SIG-M5 (cell line): Measurements from ENCODE around the gene KHDC4.

Experiments used
- DNase-seq: peaks from one replicate; lab custom pipeline; 2025; lab: John Stamatoyannopoulos, UW

Gene KHDC4

DNA sequence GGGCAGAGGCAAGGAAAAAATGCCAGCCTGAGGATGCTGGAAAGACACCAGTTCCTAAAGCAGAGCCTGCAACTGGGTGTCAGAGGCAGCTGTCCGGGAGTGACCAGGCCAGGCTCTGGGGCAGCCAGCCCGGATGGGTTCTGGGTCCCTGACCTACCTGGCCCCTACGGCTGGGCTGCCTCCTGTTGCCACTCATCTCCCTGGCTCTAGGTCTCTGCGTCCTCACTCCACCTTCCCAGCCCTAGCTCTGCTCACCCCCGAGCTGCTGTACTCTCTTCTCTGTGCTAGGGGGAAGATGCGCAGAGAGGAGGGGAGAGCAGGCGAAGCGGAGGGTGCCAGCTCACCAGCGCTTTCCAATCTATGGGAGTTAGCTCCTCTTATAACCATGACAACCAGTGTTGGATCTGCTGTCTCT, 35.2 kb upstream of the KHDC4 start:
- no peak for DNase-seq

DNA sequence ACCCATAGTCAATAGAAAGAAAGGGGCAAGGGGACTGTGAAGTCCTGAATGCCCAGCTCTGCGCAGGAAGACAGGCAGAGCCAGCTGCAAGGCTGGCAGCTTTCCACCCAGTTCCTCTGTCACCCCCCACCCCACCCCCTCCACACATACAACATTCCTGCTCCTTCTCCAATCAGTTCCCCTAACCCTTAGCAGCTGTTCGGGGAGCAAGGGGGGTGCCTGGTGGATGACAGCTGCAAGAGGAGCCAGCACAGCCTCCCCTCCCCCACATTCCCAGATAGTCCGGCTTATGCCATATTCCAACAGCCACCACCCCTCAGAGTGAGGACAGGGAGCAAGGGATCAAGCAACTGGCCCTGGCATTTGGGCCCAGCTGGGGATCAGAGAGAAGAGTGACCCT, 34.5 kb upstream of the KHDC4 start:
- DNase-seq = no peak

DNA sequence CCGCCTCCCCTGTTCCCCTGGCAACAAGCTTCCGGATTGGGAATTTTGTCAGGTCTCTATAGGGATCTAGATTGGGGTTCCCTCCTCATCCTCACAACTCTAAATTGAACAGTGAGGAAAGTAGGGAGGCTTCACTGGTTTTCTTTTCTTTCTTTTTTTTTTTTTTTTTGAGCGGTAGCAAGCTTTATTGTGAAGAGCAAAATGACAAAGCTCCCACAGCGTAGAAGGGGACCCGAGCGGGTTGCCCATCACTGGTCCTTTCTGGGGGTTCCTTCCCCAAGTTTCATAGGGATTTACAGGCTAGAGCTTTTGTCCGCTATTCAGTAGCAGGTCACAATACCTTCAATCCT, 33.8 kb upstream of the KHDC4 start:
- no peak for DNase-seq

DNA sequence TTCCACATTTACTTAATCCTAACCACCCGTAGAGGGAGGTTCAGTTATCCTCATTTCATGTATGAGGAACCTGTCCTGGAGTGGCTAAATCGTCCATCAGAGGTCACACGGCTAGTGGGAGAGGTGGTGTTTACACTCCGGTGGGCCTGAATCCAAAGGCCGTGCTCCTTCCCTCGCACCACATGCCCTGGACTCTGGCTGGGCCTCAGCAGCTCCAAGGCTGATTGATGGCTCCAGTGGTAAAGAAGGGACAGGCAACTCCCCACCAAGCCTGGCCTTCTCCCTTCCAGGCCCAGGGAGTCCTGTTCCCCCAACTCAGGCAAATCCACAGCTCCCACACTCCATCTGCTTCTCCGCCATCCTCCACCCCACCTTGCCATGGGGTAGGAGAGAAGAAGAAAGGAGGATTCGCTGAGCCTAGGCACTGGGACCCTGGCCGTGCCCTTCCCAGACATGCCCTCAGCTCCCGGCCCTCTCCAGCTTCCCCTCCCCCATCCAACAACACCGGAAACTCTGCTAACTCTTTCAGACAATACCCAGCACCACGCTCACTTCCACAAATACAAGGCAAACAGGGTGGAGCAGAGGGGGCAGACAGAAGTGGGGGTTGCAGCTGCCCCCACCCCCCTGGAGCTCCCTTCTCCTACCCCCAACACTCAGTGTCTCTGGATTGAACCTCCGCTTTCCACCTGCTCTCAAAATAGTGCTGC, 33.3 kb upstream of the KHDC4 start:
- no peak for DNase-seq

DNA sequence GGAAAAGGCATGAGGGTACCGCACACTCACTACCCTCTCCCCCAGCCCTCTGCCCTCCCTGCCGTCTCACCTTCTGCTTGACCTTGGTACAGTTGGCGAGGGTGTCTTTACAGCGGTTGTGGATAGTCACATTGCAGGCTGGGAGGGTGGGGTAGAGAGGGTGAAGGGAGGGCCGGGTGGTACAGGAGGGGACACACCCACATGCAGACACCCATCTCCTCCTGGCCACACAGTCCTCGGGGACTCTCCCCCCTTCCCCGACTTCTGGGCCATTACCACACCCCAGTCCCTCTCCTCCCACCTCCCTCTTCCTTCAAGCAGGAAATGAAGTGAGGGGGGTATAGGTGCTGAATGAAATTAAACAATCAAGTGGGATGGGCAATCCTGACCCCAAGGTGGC, 32.5 kb upstream of the KHDC4 start:
- no peak for DNase-seq

DNA sequence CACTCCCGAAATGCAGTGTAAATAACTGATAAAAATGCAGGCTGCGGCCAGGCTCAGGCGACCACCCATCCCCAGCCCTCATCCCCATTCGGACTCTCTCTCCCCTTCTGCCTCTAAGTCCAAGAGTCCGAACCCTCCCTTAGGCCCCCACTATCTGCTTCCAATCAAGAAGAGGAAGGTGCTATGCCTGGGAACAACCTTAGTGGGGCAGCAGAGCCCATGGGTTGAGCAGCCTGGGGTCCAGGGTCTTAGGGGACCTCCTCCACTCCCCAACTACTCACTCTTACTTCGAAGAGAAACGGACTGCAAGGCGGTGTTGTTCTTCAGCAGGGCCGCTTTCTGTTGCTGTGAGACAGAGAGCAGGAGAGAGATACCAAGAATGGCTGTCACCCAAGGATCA, 31.9 kb upstream of the KHDC4 start:
- DNase-seq = no peak

DNA sequence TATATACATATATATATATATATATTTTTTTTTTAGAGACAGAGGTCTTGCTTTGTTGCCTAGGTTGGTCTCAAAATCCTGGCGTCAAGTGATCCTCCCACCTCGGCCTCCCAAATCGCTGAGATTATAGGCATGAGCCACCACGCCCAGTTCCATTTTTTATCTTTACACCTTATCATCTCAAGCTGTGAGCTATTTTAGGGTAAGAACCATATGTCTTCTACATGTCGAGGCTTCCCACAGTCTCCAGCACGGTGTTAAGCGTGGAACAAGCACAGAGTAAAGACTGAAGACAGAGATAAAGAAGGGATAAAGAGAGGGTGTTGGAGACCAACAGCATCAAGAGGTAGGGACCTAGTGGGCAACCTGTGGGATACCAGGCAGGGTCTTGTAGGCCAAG, 30.0 kb upstream of the KHDC4 start:
- DNase-seq = no peak

DNA sequence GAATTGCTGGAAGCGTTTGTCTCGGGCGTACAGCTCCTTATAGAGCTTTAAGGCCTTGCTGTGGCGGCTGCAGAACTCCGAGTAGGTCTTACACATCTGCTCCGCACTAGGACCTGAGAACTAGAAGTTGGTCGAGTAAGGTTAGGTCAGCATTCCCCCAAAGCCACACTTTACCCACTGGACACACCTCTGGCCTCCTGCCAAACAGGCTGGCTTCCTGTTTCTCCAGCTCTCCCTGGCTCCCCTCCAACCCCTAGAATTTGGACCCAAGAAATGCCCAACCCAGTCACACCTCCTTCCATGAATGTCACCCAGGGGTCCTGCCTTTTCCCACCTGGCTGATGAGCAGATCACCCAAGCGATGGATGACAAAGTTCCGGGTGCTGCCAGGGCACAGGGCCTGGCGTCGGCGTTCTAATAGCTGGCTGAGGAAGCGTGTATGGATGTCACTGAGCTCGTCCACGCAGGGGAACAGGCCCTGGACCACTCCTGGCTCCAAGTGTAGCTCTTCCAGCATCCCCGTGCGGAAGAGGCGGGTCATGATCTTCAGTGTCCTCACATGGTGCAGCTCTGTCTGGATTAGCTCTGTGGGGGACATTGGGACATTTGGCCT, 28.5 kb upstream of the KHDC4 start:
- DNase-seq = no peak

DNA sequence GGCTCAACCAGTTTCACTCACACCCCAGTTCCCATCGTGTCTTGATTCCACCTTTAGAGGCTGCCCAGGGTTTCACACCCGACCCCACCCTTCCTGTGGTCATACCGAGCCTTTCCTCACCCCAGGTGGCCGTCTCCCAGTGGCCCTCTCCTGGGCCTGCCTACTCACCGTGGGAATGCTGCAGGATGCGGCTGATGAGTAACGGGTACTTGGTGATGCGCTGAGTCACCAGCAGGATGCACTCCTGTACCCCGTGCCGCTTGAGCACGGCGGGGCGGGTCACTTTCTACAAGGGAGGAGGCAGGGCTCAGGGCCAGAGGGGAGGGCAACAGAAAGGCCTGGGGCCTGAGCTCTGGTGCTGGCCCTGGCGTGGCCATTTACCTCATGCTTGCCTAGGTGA, 27.7 kb upstream of the KHDC4 start:
- no peak for DNase-seq

DNA sequence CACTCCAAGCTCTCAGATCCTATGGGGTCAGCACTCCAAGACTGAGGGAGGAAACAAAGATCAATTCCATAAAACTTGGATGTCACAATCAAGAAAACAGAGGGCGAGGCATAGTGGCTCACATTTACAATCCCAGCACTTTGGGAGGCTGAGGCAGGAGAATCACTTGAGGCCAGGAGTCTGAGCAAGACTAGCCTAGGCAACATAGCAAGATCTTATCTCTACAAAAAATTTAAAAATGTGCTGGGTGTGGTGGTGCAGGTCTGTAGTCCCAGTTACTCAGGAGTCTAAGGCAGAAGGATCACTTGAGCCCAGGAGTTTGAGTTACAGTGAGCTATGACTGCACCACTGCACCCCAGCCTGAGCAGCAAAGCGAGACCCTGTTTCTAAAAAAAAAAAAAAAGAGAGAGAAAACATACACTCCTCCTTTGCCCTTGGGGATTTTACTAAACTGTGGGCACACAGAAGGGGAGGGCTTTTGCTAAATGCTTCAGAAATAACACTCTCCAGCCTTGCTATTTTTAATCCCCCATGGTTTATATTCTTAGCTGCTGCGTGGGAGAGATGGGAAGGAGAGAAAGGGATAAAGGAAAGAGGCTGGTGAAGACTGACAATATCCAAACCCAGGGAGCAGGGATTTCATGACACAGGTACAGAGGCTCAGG, 26.0 kb upstream of the KHDC4 start:
- no peak for DNase-seq

DNA sequence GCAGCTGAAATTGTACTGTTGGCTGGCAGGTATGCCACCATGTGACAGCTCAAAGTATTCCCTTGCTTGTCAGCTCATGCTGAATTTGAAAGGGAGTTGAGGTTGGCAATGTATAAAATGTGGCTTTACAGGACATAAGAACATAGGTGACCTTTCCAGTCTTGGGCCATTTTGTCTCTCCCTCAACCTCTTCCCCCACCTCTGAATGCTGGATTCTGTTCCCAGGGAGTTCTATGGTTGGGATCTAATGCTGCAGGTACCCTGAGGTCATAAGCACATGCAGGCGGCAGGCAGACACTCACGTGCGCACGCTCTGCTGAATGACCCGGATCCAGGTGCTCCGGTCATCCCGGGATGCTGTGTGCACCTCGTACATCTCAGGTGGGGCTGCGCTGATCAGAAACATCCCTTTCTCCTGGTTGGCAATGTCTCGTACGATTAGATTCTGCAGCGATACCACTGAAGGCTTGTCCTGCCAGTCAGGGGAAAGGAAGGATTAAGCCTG, 23.2 kb upstream of the KHDC4 start:
- DNase-seq = no peak

DNA sequence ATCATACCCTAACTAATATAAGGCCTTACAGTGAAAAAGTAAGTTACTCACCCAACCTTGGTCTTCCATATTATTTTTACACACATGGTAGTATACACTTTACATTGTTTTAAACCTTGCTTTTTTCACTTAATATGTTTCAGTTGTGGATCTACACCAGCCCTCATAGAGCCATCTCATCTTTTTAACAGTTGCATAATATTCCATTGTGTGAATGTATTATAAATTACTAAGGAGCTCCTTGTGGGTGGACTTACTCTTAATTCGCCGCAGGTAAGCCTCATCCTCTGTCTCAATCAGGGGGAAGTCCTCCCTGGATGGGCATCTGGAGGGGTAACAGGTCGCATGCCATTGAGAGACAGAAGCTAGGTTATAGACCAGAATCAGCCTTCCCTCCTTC, 20.4 kb upstream of the KHDC4 start:
- no peak for DNase-seq

DNA sequence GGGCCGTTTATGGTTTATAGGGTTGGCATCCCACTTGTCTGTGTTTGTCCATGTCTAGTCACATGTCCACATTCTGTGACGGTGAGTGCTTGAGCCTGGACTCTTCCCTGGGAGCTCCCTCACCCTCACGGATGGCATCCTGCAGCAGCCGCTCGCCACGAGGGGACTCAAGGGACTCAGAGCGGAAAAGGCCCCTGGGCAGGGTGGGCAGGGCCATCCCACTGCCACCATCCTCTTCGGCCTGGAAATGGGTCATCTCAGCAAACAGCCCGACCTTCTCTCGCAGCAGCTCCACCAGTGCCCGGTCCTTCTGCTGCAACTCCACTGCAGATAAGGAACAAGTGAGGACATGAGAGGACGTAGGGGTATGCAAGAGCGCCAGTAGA, 18.3 kb upstream of the KHDC4 start:
- no peak for DNase-seq

DNA sequence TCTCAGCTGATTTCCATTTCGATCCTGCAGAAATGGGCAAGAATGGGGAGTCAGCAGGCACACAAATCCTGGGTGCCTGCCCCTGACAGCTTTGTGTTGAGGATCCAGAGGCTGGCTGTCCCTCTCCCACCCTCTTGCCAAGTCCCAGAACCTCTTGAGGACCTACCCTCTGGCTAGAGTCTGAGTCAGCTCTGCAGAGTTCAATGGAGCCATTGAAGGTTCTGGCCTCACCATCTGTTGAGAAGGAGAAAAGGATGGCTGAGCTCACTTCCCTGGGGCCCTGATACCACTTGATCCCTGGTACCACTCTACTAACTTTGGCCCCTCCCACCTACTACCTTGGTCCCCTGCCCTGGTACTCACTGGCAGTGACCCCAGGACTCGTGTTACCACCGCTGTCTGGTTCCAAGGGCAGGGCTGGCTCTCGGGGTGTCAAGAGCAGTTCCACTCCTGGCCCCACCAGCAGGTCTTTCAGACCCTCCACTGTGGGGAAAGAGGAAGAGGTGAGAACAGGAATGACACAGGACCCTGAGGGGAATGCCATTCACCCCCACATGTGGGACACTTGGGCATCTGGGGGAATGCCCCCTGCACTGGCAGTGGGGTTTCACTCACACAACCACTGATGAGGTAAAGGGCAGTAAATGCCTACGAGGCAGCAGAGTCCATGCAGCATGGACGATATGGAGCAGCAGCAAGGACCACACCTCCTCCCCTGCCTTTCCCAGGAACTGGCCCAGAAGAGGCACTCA, 17.7 kb upstream of the KHDC4 start:
- DNase-seq = no peak

DNA sequence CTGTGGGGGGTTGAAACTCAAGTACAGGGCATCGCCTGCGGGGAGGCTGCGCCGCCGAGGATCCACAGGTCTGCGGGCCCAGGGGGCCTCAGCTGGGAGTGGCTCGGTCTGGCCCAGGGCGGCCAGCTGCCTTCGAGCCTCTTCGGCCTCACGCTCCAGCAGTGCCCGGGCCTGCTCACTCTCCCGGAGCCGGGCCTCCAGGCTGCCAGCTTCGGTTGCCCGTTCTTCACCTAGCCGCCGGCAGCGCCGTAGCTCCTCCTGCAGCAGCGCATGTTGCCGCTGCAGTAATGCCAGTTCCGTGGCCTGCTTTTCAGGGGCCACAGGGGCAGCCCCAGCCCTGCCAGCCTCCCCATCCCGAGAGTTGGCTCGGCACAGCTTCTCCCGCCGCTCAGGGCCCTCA, 16.6 kb upstream of the KHDC4 start:
- DNase-seq = no peak

DNA sequence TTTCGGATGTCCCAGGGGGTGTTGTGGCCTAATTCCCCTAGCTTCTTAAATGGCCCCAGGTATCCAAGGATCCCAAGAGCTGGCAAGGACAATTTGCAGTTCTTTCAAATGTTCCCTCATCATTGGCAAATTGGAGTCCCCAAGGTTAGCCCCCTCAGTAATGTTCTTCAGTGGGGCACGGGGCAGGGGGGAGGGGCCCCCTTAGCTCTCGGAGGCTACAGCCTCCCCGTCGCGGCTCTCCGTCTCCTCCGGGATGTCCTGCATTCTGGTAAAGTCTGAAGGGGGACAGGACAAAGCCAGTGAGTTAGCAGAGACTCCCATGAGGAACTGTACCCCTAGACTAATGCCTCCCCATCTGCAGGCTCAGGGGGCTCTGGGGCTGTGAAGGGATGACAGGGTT, 13.5 kb upstream of the KHDC4 start:
- no peak for DNase-seq

DNA sequence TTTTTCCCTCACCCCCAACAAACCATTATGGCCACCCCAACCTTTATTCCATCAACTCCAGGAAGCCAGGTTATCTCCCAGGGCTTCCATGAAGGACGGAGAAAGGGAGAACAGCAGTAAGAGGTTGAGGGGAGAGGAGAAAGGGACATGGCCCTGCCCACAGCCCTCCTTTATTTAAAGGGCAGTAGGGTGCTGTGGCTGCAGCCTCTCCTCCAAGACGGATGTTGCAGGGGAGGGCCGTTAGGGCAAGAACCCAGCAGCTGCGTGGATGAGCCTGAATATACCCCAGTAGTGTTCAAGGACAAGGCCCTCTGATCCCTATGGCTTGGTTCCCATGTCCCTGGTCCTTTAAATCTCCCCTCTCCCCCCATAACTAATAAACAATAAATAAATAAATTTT, 13.1 kb upstream of the KHDC4 start:
- no peak for DNase-seq

DNA sequence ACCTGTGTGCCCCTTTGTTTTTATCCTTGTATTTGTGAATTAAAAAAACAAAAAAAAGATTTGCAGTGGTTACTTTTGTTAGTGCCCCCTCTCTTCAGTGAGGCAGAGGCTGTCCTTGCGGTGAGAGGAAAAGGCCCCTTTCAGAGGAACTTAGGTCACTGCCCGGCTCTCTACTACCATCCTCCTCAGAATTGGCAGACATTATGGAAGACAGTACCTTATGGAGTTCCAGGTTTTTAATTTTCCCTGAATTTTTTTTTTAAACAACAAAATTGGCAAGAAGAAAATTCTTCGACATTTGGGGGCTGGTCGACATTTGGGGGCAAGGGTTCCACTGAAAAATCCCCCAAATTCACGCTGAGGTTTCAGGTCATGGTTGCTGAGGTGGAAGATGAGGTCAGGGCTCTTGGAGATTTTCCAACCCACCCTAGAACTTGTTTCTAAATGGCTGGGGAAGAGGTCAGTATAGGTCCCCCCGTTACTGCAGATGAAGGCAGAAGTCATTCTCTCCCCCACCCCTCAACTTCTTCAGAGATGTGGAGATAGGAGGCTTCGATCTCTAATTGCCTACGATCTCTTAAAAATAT, 12.5 kb upstream of the KHDC4 start:
- no peak for DNase-seq

DNA sequence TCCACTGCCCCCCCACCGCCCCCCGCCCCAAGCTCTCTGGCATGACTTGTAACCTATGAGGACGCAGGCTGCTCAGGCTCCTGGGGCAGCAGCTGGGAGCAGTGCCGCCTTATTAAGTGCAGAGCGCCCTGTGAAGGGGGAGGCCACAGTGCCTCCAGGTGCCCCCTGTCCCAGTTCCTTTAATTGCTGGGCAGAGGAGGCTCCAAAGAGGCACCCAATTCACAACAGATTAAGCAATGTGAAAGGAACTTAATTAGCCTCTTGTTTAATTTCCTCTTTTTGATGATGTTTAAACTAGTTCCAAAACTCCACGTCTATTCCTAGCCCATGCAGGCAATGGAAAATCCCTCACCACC, 10.2 kb upstream of the KHDC4 start:
- no peak for DNase-seq

DNA sequence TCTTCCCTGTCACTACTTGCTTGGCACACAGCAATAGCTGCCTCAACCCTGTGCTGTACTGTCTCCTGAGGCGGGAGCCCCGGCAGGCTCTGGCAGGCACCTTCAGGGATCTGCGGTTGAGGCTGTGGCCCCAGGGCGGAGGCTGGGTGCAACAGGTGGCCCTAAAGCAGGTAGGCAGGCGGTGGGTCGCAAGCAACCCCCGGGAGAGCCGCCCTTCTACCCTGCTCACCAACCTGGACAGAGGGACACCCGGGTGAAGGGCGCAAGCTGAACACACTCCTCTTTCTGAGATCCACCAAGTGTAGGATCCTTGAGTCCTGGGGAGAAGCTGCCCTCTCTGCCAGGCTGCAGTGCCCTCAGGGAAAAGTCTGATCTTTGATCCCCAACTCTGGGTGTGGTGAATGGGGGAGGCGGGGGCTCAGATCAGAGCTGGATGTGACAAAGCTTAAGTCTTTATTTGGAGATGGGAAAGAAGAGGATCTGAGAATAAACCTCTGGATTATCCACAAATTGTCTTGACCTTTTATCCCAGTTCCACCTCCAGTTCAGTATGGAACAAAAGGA, 8.4 kb upstream of the KHDC4 start:
- no peak for DNase-seq

DNA sequence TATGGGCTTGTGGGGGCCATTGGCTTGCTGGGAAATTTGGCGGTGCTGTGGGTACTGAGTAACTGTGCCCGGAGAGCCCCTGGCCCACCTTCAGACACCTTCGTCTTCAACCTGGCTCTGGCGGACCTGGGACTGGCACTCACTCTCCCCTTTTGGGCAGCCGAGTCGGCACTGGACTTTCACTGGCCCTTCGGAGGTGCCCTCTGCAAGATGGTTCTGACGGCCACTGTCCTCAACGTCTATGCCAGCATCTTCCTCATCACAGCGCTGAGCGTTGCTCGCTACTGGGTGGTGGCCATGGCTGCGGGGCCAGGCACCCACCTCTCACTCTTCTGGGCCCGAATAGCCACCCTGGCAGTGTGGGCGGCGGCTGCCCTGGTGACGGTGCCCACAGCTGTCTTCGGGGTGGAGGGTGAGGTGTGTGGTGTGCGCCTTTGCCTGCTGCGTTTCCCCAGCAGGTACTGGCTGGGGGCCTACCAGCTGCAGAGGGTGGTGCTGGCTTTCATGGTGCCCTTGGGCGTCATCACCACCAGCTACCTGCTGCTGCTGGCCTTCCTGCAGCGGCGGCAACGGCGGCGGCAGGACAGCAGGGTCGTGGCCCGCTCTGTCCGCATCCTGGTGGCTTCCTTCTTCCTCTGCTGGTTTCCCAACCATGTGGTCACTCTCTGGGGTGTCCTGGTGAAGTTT, 7.8 kb upstream of the KHDC4 start:
- DNase-seq = no peak
